NCI-H2196 (cell line): ENCODE data around the gene PAQR4.
"Not testable (repeated sequence)": the region's sequence is repeated elsewhere in the genome, so short reads cannot be mapped to it uniquely, and the experiment has no call there.

Experiments used
- DNase-seq: peaks from one replicate; lab custom pipeline; 2025; ENCODE audit not compliant: unreplicated experiment; lab: John Stamatoyannopoulos, UW

Gene PAQR4

DNA sequence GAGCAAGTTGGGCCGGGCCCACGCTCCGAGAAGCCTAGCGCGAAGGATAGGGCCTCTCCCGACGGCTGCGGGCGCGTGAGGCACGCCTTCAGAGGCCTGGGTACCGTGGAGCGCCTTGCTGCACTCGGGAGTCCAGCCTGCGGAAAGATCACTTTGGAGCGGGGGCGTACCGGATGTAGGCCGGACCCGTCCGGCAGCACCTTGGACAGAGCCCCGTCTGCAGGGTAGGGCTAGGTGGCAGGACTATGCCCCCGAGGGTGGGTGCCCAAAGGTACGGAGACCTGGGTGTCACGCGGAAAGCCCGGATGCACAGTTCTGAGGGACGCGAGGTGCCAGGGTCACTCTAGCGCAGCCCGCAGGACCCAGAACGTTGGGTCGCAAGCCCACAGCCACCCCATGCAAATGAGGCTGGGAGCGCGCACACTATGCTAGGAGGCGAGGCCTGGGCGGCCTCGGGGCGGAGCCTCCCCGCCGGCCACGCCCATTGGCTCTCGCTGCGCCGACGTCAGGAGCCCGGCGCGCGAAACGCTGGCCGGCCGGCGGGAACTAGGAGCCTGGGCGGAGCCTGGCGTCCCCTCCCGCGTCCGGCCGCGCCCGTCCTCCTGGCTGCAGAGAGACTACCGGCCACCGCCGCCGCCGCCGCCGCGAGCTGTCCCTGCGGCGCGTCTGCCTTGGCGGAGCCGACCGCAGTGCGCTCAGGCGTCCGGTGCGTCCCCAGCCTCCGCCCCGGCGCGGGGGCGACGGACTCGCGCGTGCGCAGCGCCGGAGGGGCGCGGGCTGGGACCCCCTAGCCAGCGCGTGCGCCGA, at the start of gene PAQR4:
Gene PAQR4, plus strand, starts transcription at position 611 of the 807 bp plus-strand sequence. CDS start 327 bp downstream, outside the sequence.
- DNase-seq: peak; percentile 93

DNA sequence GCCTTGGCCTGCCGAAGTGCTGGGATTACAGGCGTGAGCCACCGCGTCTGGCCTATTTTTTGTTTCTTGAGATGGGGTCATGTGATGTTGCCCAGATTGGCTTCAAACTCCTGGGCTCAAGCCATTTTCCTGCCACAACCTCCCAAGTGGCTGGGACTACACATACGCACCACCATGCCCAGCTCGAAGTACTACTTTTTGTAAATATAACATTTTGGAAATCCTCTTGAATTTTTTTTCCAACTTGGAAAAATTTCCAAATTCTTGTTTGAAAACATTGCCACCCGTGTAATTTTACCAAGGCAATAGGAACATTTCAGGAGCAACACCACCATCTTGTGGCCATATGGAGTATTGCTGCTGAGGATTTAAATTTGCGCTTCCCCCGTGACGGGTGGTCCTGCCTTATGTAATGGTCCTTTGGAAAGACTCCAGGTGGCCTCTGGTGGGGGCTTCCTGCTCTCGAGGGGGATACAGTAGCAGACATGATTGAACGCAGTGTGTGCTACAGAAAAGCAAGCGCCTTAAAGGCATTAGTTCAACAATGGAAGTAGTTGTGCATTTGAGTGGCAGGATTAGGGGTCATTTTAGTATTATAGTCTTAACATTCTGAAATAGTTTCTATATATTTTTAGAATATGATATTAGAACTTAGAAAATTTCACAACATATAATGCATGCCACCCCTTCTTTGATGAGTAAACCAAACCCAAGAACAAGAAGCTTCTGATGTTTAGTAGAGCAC, 49.5 kb upstream of the PAQR4 start:
- DNase-seq: peak; percentile 56

DNA sequence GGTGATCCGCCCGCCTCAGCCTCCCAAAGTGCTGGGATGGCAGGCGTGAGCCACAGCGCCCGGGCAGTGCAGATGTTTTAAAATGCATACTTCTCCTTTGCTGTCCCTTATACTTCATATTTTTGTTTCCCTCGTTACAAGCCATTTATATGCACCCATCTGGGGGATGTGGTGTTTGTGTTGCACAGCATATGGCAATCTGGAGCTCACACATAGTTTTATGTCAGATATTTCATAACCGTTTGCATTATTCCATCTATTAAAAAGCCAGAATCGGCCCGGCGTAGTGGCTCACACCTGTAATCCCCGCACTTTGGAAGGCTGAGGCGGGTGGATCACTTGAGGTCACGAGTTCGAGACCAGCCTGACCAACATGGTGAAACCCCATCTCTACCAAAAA, 45.7 kb upstream of the PAQR4 start:
- no peak for DNase-seq

DNA sequence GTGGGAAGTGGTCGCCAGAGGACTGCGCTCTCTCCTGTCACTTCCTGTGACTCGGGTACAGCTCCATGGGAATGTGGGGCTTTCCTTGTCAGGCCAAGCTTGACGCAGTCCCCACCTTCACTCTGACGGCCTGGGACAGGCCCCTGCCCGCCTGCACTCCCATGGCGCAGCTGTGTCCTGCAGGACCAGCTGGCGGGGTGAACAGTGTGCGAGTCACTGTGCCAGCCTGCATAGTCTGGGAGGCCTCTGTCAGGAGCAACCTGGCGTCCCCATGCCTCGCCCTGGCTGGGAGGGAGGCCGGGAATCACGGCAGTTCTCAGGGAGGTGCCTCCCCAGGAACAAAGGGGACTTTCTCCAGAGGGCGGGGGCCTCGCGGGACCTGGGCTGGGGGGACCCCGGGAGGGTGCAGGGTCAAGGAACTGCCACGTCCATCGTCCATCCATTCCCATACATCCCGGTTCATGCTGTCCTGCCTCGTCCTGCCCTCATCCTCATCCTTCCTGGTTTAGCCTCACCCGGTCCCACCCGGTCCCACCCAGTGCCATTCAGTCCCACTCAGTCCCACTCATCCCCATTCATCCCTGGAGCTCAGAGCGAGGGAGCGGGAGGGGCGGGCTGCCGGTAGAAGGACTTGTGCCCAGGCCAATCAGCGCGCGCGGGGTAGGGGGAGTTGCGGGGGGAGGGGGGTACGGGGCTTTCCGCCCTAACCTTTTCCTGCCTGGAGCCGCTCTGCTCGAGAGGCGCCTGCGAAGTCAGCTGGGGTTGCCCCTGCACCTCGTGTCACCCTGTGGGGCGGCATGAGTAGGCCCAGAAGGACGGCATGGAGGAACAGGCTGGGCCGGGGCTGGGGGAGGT, 44.0 kb upstream of the PAQR4 start:
- no peak for DNase-seq

DNA sequence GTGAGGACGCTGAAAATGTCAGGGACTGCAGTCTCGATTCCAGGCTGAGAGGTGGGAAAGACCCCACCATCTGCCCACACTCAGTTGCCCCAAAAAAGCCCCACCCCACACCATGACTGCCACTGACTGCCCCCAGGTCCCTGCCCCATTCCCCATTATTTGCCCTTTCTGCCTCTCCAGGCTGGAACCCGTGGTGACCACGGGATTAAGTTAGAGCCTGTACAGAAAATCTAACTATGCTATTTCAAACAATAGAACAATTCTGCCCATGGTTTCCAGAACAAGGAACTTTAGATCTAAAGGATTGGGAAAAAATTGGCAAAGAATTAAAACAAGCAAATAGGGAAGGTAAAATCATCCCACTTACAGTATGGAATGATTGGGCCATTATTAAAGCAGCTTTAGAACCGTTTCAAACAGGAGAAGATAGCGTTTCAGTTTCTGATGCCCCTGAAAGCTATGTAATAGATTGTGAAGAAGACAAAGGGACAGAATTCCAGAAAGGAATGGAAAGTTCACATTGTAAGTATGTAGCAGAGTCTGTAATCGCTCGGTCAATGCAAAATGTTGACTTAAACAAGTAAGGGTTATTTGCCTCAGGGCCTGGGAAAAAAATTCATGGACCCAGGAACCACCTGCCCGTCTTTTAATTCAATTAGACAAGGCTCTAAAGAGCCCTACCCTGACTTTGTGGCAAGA, 43.0 kb upstream of the PAQR4 start:
- DNase-seq: no peak

DNA sequence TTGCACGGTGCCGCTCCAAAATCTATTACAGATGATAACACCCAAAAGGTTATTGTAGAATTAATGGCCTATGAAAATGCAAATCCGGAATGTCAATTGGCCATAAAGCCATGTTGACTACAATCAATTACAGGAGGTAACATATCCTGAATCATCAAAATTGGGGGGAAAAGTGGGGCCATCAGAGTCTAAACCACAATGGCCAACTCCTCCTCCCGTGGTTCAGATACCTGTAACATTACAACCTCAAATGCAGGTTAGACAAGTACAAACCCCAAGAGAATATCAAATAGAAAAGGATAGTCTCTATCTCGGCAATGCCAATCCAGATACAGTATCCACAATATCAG, 42.5 kb upstream of the PAQR4 start:
- no peak for DNase-seq

DNA sequence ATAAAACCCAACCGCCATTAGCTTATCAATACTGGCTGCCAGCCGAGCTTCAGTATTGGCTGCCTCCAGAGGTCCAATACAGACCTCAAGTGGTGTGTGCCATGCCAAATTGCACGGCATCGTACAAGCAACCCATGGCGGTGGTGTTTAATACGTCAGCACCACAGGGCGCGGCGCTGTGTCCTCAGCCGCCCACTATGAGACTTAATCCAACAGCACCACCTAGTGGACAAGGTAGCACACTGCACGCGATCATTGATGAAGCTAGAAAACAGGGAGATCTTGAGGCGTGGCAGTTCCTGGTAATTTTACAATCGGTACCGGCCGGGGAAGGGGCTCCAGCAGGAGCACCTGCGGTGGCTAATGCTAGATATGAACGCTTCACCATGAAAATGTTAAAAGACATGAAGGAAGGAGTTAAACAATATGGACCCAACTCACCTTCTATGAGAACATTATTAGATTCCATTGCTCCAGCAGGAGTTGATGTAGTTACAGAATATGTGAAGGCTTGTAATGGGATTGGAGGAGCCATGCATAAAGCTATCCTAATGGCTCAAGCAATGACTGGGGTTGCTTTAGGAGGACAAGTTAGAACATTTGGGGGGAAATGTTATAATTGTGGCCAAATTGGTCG, 42.0 kb upstream of the PAQR4 start:
- peak; percentile 93 for DNase-seq

DNA sequence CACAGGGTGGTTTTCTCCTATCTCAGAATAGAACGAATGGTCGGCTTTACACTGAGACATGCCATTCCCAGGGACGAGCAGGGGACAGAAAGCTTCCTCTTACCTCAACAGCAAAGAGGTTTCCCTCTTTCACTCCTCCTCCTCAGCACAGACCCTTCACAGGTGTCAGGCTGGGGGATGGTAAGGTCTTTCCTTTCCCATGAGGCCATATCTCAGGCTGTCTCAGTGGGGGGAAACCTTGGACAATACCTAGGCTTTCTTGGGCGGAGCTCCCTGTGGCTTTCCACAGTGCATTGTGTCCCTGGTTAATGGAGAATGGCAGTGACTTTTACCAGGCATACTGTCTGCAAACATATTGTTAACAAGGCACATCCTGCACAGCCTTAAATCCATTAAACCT, 41.0 kb upstream of the PAQR4 start:
- DNase-seq: not testable (repeated sequence)

DNA sequence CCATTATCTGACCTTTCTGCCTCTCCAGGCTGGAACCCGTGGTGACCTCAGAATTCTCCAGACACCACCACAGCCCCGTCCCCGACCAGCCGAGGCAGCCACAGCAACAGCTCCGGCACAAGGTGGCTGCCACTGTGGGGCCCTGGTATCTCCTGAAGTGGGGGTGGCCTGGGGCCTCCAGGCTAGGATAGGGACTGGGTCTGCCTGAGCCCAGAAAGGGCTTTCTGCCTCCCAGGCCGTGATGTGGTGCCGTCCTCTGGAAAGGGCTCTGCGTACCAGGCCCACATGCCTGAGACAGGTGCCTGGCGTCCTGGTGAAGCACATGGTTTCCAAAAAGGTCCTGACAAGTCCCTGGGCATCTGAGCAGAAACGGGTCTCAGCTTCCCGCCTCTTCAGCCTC, 40.4 kb upstream of the PAQR4 start:
- no peak for DNase-seq

DNA sequence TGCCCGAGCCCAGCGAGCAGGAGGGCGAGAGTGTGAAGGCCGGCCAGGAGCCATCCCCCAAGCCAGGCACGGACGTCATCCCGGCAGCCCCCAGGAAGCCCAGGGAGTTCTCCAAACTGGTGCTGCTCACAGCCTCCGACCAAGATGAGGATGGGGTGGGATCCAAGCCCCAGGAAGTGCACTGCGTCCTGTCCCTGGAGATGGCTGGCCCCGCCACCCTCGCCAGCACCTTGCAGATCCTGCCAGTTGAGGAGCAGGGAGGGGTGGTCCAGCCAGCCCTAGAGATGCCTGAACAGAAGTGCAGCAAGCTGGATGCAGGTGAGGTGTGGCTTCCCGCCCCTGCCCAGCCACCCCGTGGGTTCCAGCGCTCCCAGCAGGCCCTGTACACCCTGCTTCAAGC, 39.5 kb upstream of the PAQR4 start:
- no peak for DNase-seq

DNA sequence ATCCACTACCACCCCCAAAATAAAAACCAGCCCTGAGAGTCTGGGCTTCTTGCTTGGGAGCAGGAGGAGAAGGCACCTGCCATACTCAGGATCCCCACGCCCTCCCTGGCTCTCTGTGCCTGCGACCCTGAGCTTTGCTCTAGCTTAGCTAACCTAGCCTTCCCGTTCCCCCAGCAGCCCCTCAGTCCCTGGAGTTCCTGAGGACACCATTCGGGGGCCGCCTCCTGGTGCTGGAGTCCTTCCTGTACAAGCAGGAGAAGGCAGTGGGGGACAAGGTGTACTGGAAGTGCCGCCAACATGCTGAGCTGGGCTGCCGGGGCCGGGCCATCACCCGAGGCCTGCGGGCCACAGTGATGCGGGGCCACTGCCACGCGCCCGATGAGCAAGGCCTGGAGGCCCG, 38.9 kb upstream of the PAQR4 start:
- DNase-seq: no peak

DNA sequence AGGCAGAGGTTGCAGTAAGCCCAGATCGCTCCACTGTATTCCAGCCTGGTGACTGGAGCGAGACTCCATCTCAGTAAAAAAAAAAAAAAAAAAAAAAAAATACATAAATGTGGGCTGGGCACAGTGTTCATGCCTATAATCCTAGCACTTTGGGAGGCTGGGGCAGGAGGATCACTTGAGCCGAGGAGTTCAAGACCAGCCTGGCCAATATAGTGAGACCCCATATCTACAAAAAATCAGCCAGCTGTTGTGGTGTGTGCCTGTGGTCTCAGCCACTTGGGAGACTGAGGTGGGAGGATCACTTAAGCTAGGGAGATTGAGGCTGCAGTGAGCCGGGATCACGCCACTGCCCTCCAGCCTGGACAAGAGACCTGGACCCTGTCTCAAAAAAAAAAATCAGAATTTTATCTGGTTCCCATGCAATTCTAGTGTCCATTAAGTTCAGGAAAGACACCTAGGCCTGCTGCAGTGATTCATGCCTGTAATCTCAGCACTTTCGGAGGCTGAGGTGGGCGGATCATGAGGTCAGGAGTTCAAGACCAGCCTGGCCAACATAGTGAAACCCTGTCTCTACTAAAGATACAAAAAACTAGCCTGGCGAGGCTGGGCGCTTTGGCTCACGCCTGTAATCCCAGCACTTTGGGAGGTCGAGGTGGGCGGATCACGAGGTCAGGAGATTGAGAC, 37.8 kb upstream of the PAQR4 start:
- not testable (repeated sequence) for DNase-seq

DNA sequence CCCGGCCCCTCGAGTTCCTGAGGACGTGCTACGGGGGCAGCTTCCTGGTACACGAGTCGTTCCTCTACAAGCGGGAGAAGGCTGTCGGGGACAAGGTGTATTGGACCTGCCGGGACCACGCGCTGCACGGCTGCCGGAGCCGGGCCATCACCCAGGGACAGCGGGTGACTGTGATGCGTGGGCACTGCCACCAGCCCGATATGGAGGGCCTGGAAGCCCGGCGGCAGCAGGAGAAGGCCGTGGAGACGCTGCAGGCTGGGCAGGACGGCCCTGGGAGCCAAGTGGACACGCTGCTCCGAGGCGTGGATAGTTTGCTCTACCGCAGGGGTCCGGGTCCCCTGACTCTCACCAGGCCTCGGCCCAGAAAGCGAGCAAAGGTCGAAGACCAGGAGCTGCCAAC, 36.0 kb upstream of the PAQR4 start:
- DNase-seq: no peak

DNA sequence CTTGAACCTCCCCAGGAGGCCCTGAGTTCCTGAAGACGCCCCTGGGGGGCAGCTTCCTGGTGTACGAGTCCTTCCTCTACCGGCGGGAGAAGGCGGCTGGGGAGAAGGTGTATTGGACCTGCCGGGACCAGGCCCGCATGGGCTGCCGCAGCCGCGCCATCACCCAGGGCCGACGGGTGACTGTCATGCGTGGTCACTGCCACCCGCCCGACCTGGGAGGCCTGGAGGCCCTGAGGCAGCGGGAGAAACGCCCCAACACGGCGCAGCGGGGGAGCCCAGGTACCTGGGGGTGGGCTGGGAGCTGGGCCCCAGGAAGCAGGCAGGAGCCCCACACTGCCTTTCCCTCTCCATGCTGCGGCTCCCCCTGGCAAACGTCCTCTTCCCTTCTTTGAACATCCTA, 35.4 kb upstream of the PAQR4 start:
- DNase-seq: no peak

DNA sequence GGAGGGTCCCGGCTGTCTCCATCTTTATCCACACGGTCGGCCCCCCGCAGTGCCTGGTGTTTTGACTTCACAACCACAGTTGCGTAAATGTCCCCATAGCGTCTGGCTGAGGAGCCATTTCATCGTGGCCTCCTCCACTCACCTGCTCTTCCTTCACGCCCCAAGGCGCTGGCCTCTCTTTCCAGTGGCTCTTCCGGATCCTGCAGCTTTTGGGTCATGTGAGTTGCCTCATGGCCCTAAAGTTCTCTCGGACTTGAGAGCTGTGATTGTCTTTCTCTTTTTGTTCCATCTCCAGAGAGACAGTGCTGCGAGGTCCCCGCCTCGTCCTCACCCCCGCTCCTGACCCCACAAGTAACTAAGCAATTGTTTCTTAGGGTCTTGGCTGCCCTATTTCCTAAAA, 34.7 kb upstream of the PAQR4 start:
- no peak for DNase-seq

DNA sequence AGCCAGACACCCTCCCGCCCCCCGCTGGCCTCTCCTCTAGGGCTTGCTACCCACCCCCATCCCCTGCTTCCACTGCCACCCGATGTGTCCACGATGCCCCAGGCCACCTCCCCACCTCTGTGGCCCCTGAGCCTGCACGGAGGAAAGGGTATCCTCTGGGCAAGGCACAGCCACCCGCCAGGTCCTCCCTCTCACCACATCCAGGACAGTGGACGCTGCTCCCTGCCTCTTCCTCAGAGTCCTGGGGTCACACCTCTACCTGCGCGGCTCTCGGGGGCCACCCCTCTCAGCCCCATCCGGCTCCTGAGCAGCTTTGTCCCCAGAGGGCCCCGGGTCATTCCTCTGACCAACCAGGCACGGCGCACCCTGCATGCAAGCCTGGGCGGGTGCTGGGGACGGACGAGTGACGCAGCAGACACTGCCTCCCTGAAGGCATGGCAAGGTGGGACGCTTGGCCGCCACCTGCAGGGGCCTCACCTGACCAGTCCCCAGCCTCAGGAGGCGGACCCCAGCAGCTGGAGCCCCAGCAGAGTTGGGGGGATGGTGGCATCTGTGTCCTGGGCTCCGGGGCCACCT, 32.6 kb upstream of the PAQR4 start:
- DNase-seq: no peak

DNA sequence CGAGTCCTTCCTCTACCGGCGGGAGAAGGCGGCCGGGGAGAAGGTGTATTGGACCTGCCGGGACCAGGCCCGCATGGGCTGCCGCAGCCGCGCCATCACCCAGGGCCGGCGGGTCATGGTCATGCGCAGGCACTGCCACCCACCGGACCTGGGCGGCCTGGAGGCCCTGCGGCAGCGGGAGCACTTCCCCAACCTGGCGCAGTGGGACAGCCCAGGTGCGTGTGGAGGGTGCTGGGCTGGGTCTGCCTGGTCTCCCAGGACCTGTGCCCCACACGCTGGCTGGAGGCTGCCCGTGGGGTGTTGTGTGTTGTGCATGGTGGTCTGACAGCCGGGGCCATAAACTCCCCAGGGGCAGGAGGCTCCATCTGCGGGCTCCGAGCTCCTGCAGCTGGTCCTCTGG, 32.0 kb upstream of the PAQR4 start:
- no peak for DNase-seq

DNA sequence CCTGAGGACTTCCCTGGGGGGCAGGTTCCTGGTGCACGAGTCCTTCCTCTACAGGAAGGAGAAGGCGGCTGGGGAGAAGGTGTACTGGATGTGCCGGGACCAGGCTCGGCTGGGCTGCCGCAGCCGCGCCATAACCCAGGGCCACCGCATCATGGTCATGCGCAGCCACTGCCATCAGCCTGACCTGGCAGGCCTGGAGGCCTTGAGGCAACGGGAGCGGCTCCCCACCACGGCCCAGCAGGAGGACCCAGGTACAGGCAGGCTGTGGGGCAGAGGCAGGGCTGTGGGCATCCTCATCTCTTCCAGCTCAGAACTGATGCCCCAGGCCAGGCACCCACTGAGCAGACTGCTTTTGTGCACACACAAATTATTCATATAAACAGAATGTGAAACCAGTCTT, 30.9 kb upstream of the PAQR4 start:
- no peak for DNase-seq

DNA sequence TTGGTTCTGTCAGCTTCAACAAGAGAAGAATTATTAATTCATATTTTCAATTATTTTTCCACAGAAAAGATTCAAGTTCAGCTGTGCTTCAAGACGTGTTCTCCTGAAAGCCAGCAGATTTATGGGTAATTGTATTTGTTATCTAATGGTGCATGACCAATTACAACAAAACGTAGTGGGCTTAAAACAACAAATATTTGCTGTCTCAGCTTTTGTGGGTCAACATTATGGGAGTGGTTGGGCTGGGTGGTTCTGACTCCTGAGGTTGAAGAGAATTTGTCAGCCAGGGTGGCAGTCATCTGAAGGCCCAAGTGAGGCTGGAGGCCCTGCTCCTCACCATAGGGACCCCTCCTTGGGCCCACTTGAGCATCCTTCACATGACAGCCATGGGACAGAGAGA, 29.2 kb upstream of the PAQR4 start:
- no peak for DNase-seq

DNA sequence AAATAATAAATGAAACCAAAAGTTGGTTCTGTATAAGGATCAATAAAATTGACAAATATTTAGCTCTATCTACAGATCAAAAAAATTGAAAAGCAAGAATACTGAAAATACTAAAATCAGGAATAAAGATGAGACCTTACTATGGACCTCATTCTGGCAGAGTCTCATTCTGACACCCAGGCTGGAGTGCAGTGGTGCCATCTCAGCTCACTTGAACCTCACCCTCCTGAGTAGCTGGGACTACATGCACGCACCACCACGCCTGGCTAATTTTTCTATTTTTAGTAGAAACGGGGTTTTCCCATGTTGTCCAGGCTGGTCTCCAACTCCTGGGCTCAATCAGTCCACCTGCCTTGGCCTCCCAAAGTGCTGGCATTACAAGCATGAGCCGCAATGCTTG, 27.1 kb upstream of the PAQR4 start:
- no peak for DNase-seq
